IMR-90 (cell line): Measurements from ENCODE around the gene PTRHD1. TPM values are rescaled to one million over a fixed set of nuclear protein-coding genes. Genes with fewer than 3 reads are reported as not detected.

Source experiments
- ATAC-seq: fragments of 200-7000 bp; cut with Tn5 transposase; 2 replicates; pipeline ENCODE4 v1.9.1; 2020; ENCODE audit warnings: low read depth, mild to moderate bottlenecking, moderate library complexity
- BruUV-seq: library from RNA; stranded (reverse); fragments of 400-500 nt; replicated peaks from 2 replicates; lab custom pipeline; 2021; lab: Mats Ljungman, UMichigan
- CTCF ChIA-PET: fragments of 300-600 bp; formaldehyde crosslinking; extraction: SDS; loops from one replicate; lab custom pipeline; 2021; ENCODE audit warnings: antibody characterized with exemption; lab: Yijun Ruan, JAX
- POLR2A ChIA-PET: fragments of 300-600 bp; sonication (Branson Sonifier 250); formaldehyde crosslinking; loops from one replicate; lab custom pipeline; 2022; ENCODE audit warnings: antibody characterized with exemption; ENCODE audit not compliant: unreplicated experiment; lab: Charles Lee
- DNase-seq: peaks from one replicate; pipeline ENCODE4 v3.0.0; 2013
- H2AFZ ChIP-seq: replicated peaks from 2 replicates; pipeline ENCODE3; 2013; ENCODE audit warnings: low read length, mild to moderate bottlenecking; ENCODE audit not compliant: poor library complexity
- H2AK5ac ChIP-seq: 2 replicates; pipeline ENCODE4 v1.6.1; 2013; ENCODE audit warnings: low read depth, low read length, inconsistent platforms
- H2AK9ac ChIP-seq: replicated peaks from 2 replicates; pipeline ENCODE3; 2013; ENCODE audit warnings: mild to moderate bottlenecking, low read depth, low read length, moderate library complexity; ENCODE audit not compliant: poor library complexity
- H2BK120ac ChIP-seq: 2 replicates; pipeline ENCODE4 v1.6.1; 2013; ENCODE audit warnings: low read depth, low read length, inconsistent platforms
- H2BK15ac ChIP-seq: 3 replicates; pipeline ENCODE4 v1.6.1; 2013; ENCODE audit warnings: low read depth, low read length, inconsistent platforms
- H2BK20ac ChIP-seq: 2 replicates; pipeline ENCODE4 v1.6.1; 2013; ENCODE audit warnings: low read depth, mild to moderate bottlenecking, inconsistent platforms, low read length, moderate library complexity
- H2BK5ac ChIP-seq: 2 replicates; pipeline ENCODE4 v1.6.1; 2013; ENCODE audit warnings: mild to moderate bottlenecking, low read depth, low read length, inconsistent platforms; ENCODE audit not compliant: poor library complexity, severe bottlenecking
- H3K14ac ChIP-seq: replicated peaks from 2 replicates; pipeline ENCODE4 v1.6.1; 2013; ENCODE audit warnings: low read depth, low read length, inconsistent platforms
- H3K18ac ChIP-seq: 2 replicates; pipeline ENCODE4 v1.6.1; 2013; ENCODE audit warnings: low read depth, low read length, control low read depth
- H3K23ac ChIP-seq: 2 replicates; pipeline ENCODE4 v1.6.1; 2013; ENCODE audit warnings: low read depth, low read length, inconsistent platforms
- H3K27ac ChIP-seq: 2 replicates; pipeline ENCODE4 v1.5.1; 2013; ENCODE audit warnings: mild to moderate bottlenecking, control low read depth, low read length; ENCODE audit not compliant: insufficient read depth
- H3K27me3 ChIP-seq: 2 replicates; pipeline ENCODE4 v1.6.1; 2013; ENCODE audit warnings: low read length; ENCODE audit not compliant: control insufficient read depth, insufficient read depth
- H3K36me3 ChIP-seq: 2 replicates; pipeline ENCODE4 v1.6.1; 2013; ENCODE audit warnings: low read length, mixed read lengths; ENCODE audit not compliant: control insufficient read depth, insufficient read depth
- H3K4ac ChIP-seq: 2 replicates; pipeline ENCODE4 v1.6.1; 2013; ENCODE audit warnings: low read depth, low read length, inconsistent platforms
- H3K4me1 ChIP-seq: 2 replicates; pipeline ENCODE4 v1.6.1; 2013; ENCODE audit warnings: low read length, mixed read lengths; ENCODE audit not compliant: control insufficient read depth, insufficient read depth
- H3K4me2 ChIP-seq: 2 replicates; pipeline ENCODE4 v1.6.1; 2013; ENCODE audit warnings: low read depth, mild to moderate bottlenecking, control low read depth, low read length, moderate library complexity
- H3K4me3 ChIP-seq: 2 replicates; pipeline ENCODE4 v1.5.1; 2013; ENCODE audit warnings: low read depth, mild to moderate bottlenecking, control low read depth, low read length, moderate library complexity; ENCODE audit not compliant: insufficient read depth
- H3K56ac ChIP-seq: 2 replicates; pipeline ENCODE4 v1.6.1; 2013; ENCODE audit warnings: low read length, inconsistent platforms; ENCODE audit not compliant: insufficient read depth; ENCODE audit errors: extremely low read depth
- H3K79me1 ChIP-seq, 2 experiments: 2 replicates each; pipeline ENCODE4 v1.6.1; 2013; ENCODE audit warnings: low read length in 2 of 2, inconsistent platforms in 1 of 2, low read depth in 1 of 2
- H3K9ac ChIP-seq: 2 replicates; pipeline ENCODE4 v1.6.1; 2013; ENCODE audit warnings: low read depth, low read length, control low read depth
- H3K9me1 ChIP-seq: 2 replicates; pipeline ENCODE4 v1.6.1; 2013; ENCODE audit warnings: low read length, inconsistent platforms; ENCODE audit not compliant: insufficient read depth
- H3K9me3 ChIP-seq: 2 replicates; pipeline ENCODE4 v1.6.1; 2013; ENCODE audit warnings: low read length; ENCODE audit not compliant: control insufficient read depth, insufficient read depth
- H4K20me1 ChIP-seq: 2 replicates; pipeline ENCODE4 v1.6.1; 2013; ENCODE audit warnings: low read length, inconsistent platforms; ENCODE audit not compliant: insufficient read depth
- H4K5ac ChIP-seq: 2 replicates; pipeline ENCODE4 v1.6.1; 2013; ENCODE audit warnings: mild to moderate bottlenecking, low read depth, low read length, control low read depth
- H4K8ac ChIP-seq, 2 experiments: 2 replicates each; pipeline ENCODE4 v1.6.1; 2013; ENCODE audit warnings: low read depth in 2 of 2, low read length in 2 of 2, control low read depth in 1 of 2, inconsistent platforms in 1 of 2
- H4K91ac ChIP-seq: 2 replicates; pipeline ENCODE4 v1.6.1; 2013; ENCODE audit warnings: low read depth, low read length, inconsistent platforms; ENCODE audit not compliant: insufficient read depth
- BHLHE40 ChIP-seq: fragments of 150-350 bp; IDR thresholded peaks from 2 replicates; pipeline ENCODE4 v1.6.1; 2016; ENCODE audit warnings: mild to moderate bottlenecking, low read depth, low read length
- CEBPB ChIP-seq: IDR thresholded peaks from 2 replicates; pipeline ENCODE4 v1.6.1; 2012; ENCODE audit warnings: low read depth, low read length, improper control_type of control experiment
- FOS ChIP-seq: fragments of 150-350 bp; IDR thresholded peaks from 2 replicates; pipeline ENCODE4 v1.6.1; 2016; ENCODE audit warnings: low read depth, low read length
- MAFK ChIP-seq: IDR thresholded peaks from 2 replicates; pipeline ENCODE4 v1.6.1; 2012; ENCODE audit warnings: low read depth, low read length, improper control_type of control experiment
- MAZ ChIP-seq: IDR thresholded peaks from 2 replicates; pipeline ENCODE4 v1.6.1; 2012; ENCODE audit warnings: low read depth, mild to moderate bottlenecking, low read length, improper control_type of control experiment, moderate library complexity, borderline replicate concordance
- RAD21 ChIP-seq: IDR thresholded peaks from 2 replicates; pipeline ENCODE4 v1.6.1; 2012; ENCODE audit warnings: low read length, improper control_type of control experiment
- RCOR1 ChIP-seq: IDR thresholded peaks from 2 replicates; pipeline ENCODE4 v1.6.1; 2012; ENCODE audit warnings: mild to moderate bottlenecking, low read length, improper control_type of control experiment; ENCODE audit not compliant: insufficient replicate concordance
- SMC3 ChIP-seq: fragments of 150-350 bp; IDR thresholded peaks from 2 replicates; pipeline ENCODE4 v1.6.1; 2016; ENCODE audit warnings: low read depth, mild to moderate bottlenecking, antibody characterized with exemption, low read length, moderate library complexity
- WGBS, 2 experiments: methylation state at CpG; one replicate each; pipeline versions ENCODE4 v1.1.5 to v1.1.7; 2013; ENCODE audit warnings: missing lambda C conversion rate in 2 of 2; ENCODE audit not compliant: insufficient read length in 1 of 2; ENCODE audit errors: extremely low coverage in 2 of 2; 5-methylcytosine and 5-hydroxymethylcytosine counted together
- dilution Hi-C: fragments of 300-500 bp; cut with HindIII; formaldehyde crosslinking; loops from one replicate; pipeline ENCODE4 v1.14.3; 2018; ENCODE audit warnings: low sequenced_read_pairs; ENCODE audit not compliant: unreplicated experiment
- in situ Hi-C: fragments of 300-500 bp; cut with MboI; formaldehyde crosslinking; loops from 3 replicates; pipeline ENCODE4 v1.14.3; 2019; ENCODE audit warnings: low sequenced_read_pairs, inconsistent platforms, mixed read lengths
- intact Hi-C: fragments of 100-400 bp; cut with micrococcal nuclease; formaldehyde crosslinking; loops from 2 replicates; pipeline ENCODE4 v1.10.0; 2022
- polyA plus RNA-seq, 3 experiments: library from polyadenylated mRNA; depleted of rRNA; stranded (reverse); fragments of >200 nt; gene quantifications; 2 replicates each; pipeline ENCODE4 v1.2.3, GENCODE V29; 2012; ENCODE audit warnings: low replicate concordance in 1 of 3
- total RNA-seq: library from RNA; depleted of rRNA; stranded (reverse); fragments of >200 nt; gene quantifications from 2 replicates; pipeline ENCODE4 v1.2.3, GENCODE V29; 2012
- TF ChIP-seq, protein P1 (sequence below): fragments of 150-350 bp; IDR thresholded peaks from 2 replicates; pipeline ENCODE4 v1.6.1; 2017; ENCODE audit warnings: mild to moderate bottlenecking, antibody characterized with exemption, low read length, low read depth
- TF ChIP-seq, protein P2 (sequence below): conservative IDR thresholded peaks from 2 replicates; pipeline ENCODE4 v1.5.1; 2012; ENCODE audit warnings: mild to moderate bottlenecking, low read depth, low read length, improper control_type of control experiment

PTRHD1 gene
- total and polyA plus RNA-seq, 2 of the 4 experiments (the other 2 are of a cell fraction): 11.7 to 30.9 TPM

GRCh38 chr2:24826773-24827145, 33.6 kb upstream of the PTRHD1 start:
- Histone ChIP-seq H2AK5ac (no peak overlapping the region), H3K18ac (no peak overlapping the region), H3K36me3 (peaks cover 24% of the 10 kb centered on the region), H3K9ac (no peak overlapping the region), H3K56ac (no peak overlapping the region), H4K8ac (no peak overlapping the region), H2AFZ (no peak overlapping the region), H3K4me2 (no peak overlapping the region), H2AK9ac (no peak overlapping the region), H3K14ac (no peak overlapping the region), H3K23ac (no peak overlapping the region), H3K27ac (no peak overlapping the region), H3K9me1 (0 out of 2 replicates have a peak, but pooled peaks cover 2% of the 10 kb centered on the region), H3K9me3 (no peaks in the 10 kb centered on the region), H2BK20ac (no peak overlapping the region), H3K27me3 (no peaks in the 10 kb centered on the region), H4K91ac (no peak overlapping the region), H3K4ac (no peak overlapping the region), H3K4me3 (no peak overlapping the region), H2BK120ac (no peak overlapping the region), H3K4me1 (no peaks in the 10 kb centered on the region), H2BK5ac (no peak overlapping the region), H4K20me1 (0 out of 2 replicates have a peak, but pooled peaks cover 4% of the 10 kb centered on the region), H2BK15ac (no peak overlapping the region), H4K5ac (no peak overlapping the region), H3K79me1 (peaks cover 0 to 16% of the 10 kb centered on the region in 2 experiments; a peak in 1 of 4 replicates)
- no peak for TF ChIP-seq SMC3
- no peak for TF ChIP-seq MAFK
- TF ChIP-seq, protein P1, sequence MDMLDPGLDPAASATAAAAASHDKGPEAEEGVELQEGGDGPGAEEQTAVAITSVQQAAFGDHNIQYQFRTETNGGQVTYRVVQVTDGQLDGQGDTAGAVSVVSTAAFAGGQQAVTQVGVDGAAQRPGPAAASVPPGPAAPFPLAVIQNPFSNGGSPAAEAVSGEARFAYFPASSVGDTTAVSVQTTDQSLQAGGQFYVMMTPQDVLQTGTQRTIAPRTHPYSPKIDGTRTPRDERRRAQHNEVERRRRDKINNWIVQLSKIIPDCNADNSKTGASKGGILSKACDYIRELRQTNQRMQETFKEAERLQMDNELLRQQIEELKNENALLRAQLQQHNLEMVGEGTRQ: no peak
- TF ChIP-seq RCOR1: no peak
- TF ChIP-seq FOS: no peak
- TF ChIP-seq, protein P2, sequence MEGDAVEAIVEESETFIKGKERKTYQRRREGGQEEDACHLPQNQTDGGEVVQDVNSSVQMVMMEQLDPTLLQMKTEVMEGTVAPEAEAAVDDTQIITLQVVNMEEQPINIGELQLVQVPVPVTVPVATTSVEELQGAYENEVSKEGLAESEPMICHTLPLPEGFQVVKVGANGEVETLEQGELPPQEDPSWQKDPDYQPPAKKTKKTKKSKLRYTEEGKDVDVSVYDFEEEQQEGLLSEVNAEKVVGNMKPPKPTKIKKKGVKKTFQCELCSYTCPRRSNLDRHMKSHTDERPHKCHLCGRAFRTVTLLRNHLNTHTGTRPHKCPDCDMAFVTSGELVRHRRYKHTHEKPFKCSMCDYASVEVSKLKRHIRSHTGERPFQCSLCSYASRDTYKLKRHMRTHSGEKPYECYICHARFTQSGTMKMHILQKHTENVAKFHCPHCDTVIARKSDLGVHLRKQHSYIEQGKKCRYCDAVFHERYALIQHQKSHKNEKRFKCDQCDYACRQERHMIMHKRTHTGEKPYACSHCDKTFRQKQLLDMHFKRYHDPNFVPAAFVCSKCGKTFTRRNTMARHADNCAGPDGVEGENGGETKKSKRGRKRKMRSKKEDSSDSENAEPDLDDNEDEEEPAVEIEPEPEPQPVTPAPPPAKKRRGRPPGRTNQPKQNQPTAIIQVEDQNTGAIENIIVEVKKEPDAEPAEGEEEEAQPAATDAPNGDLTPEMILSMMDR: no peak
- TF ChIP-seq CEBPB: no peak
- TF ChIP-seq BHLHE40: no peak
- TF ChIP-seq MAZ: no peak
- no peak for TF ChIP-seq RAD21
- intact Hi-C loops (loop anchor here (1.0 to 5.0 kb wide), 6 partner anchors 34 to 416 kb away; partner anchors contain the start of genes DNAJC27 and NCOA1), in situ Hi-C loops (loop anchor here (5.0 kb wide), 2 partner anchors 214 to 419 kb away; no protein-coding TSS in a partner anchor), dilution Hi-C loops (no loop called here)
- ATAC-seq (no peak), DNase-seq (no peak)
- POLR2A ChIA-PET: no interaction called here
- BruUV-seq: no TSS peak
- CTCF ChIA-PET: interaction anchor here (0.7 kb wide), 1 partner anchor 13 kb away, joined by 4 read pairs; no protein-coding TSS in a partner anchor
- WGBS, 2 experiments: no CpG with 5 or more reads among the region's 5 CpGs
